Stomach (tissue), 4 donors: ENCODE results near the gene NSMCE4A.

Experiments used
- EP300 ChIP-seq: sonication (generic); formaldehyde crosslinking; IDR thresholded peaks from one replicate; pipeline ENCODE4 v1.6.1; 2017; ENCODE audit warnings: antibody characterized with exemption
- POLR2A ChIP-seq, 4 donors: fragments of 450-650 bp; IDR thresholded peaks; one replicate each; pipeline ENCODE4 v1.6.1; 2016; ENCODE audit warnings: antibody characterized with exemption in 4 of 4, control low read depth in 2 of 4, mild to moderate bottlenecking in 1 of 4, moderate library complexity in 1 of 4
- POLR2AphosphoS5 ChIP-seq, 3 donors: sonication (generic); formaldehyde crosslinking; IDR thresholded peaks; one replicate each; pipeline ENCODE4 v1.6.1; 2016; ENCODE audit warnings: antibody characterized with exemption in 3 of 3
- TF ChIP-seq, protein P1 (sequence below), 7 experiments: fragments of 450-650 bp in 4 of 7; fragments of 200-600 bp in 3 of 7; sonication (generic) in 3 of 7; IDR thresholded peaks; one replicate each; pipeline ENCODE4 v1.5.1; 2016 to 2019; ENCODE audit warnings: antibody characterized with exemption in 7 of 7, control low read depth in 2 of 7, mild to moderate bottlenecking in 1 of 7

- TF ChIP-seq POLR2A (IDR thresholded peaks at IDR 0.05) = no peak
- TF ChIP-seq, protein P1, sequence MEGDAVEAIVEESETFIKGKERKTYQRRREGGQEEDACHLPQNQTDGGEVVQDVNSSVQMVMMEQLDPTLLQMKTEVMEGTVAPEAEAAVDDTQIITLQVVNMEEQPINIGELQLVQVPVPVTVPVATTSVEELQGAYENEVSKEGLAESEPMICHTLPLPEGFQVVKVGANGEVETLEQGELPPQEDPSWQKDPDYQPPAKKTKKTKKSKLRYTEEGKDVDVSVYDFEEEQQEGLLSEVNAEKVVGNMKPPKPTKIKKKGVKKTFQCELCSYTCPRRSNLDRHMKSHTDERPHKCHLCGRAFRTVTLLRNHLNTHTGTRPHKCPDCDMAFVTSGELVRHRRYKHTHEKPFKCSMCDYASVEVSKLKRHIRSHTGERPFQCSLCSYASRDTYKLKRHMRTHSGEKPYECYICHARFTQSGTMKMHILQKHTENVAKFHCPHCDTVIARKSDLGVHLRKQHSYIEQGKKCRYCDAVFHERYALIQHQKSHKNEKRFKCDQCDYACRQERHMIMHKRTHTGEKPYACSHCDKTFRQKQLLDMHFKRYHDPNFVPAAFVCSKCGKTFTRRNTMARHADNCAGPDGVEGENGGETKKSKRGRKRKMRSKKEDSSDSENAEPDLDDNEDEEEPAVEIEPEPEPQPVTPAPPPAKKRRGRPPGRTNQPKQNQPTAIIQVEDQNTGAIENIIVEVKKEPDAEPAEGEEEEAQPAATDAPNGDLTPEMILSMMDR (IDR thresholded peaks at IDR 0.05) = no peak
- TF ChIP-seq EP300 = no peak
- no peak for TF ChIP-seq POLR2AphosphoS5 (IDR thresholded peaks at IDR 0.05)
Observed at GRCh38 chr10:122001698-122002097, 26.7 kb upstream of the NSMCE4A start.
